DND-41 (cell line): ENCODE data around the gene HEXIM1.

Experiments
- ATAC-seq: fragments of 200-7000 bp; cut with Tn5 transposase; 3 replicates; pipeline ENCODE4 v1.9.1; 2021; ENCODE audit warnings: low read depth; ENCODE audit not compliant: insufficient read depth
- DNase-seq: peaks from one replicate; pipeline ENCODE4 v3.0.0-alpha.2; 2020
- H2AFZ ChIP-seq: 2 replicates; pipeline ENCODE4 v1.6.0; 2012; ENCODE audit warnings: low read depth, low read length
- H3K27ac ChIP-seq: 2 replicates; pipeline ENCODE4 v1.5.1; 2012; ENCODE audit warnings: low read length, inconsistent platforms
- H3K27me3 ChIP-seq: fragments of 200-600 bp; sonication (generic); 2 replicates; pipeline ENCODE4 v1.6.0; 2012; ENCODE audit warnings: low read length, mild to moderate bottlenecking, inconsistent platforms; ENCODE audit not compliant: insufficient read depth, poor library complexity
- H3K36me3 ChIP-seq: 2 replicates; pipeline ENCODE4 v1.5.1; 2012; ENCODE audit warnings: low read length, inconsistent platforms; ENCODE audit not compliant: insufficient read depth
- H3K4me1 ChIP-seq: 2 replicates; pipeline ENCODE4 v1.5.1; 2012; ENCODE audit warnings: mild to moderate bottlenecking, low read length; ENCODE audit not compliant: insufficient read depth
- H3K4me2 ChIP-seq: 2 replicates; pipeline ENCODE4 v1.6.0; 2012; ENCODE audit warnings: mild to moderate bottlenecking, moderate library complexity, low read length, inconsistent platforms; ENCODE audit not compliant: insufficient read depth
- H3K4me3 ChIP-seq, 2 experiments: fragments of 200-600 bp in 1 of 2; shearing (Covaris generic) in 1 of 2; 2 replicates each; pipeline ENCODE4 v1.5.1; 2012 to 2016; ENCODE audit warnings: inconsistent platforms in 2 of 2, low read length in 2 of 2, mild to moderate bottlenecking in 2 of 2, low read depth in 1 of 2, moderate library complexity in 1 of 2
- H3K79me2 ChIP-seq: 2 replicates; pipeline ENCODE4 v1.6.0; 2012; ENCODE audit warnings: low read length, inconsistent platforms; ENCODE audit not compliant: insufficient read depth
- H3K9ac ChIP-seq: 2 replicates; pipeline ENCODE4 v1.6.0; 2012; ENCODE audit warnings: low read depth, mild to moderate bottlenecking, inconsistent platforms, low read length, moderate library complexity
- H3K9me3 ChIP-seq: 2 replicates; pipeline ENCODE4 v1.5.1; 2012; ENCODE audit warnings: low read length, moderate library complexity, mild to moderate bottlenecking, inconsistent platforms; ENCODE audit not compliant: insufficient read depth, severe bottlenecking
- H4K20me1 ChIP-seq: 2 replicates; pipeline ENCODE4 v1.6.0; 2012; ENCODE audit warnings: low read length; ENCODE audit not compliant: insufficient read depth
- CTCF ChIP-seq: IDR thresholded peaks from 2 replicates; pipeline ENCODE4 v1.5.1; 2012; ENCODE audit warnings: borderline replicate concordance, low read length, moderate library complexity, mild to moderate bottlenecking; ENCODE audit not compliant: poor library complexity, severe bottlenecking; ENCODE audit errors: extremely low read depth
- EZH2 ChIP-seq: IDR thresholded peaks from 3 replicates; pipeline ENCODE4 v1.6.1; 2012; ENCODE audit warnings: borderline replicate concordance, low read depth, mild to moderate bottlenecking, moderate library complexity, low read length, inconsistent platforms; ENCODE audit not compliant: severe bottlenecking

Gene HEXIM1

GRCh38 chr17:45114117-45114932, 34.0 kb upstream of the HEXIM1 start:
- Histone ChIP-seq H3K9ac (no peak overlapping the region), H3K4me3 (no peak overlapping the region), H3K4me2 (no peak overlapping the region), H3K4me1 (no peaks in the 10 kb centered on the region), H2AFZ (no peak overlapping the region), H4K20me1 (peaks cover 2% of the 10 kb centered on the region; the same call in 1 of the 2 replicates), H3K27me3 (no peaks in the 10 kb centered on the region), H3K27ac (no peak overlapping the region), H3K9me3 (no peaks in the 10 kb centered on the region), H3K79me2 (no peaks in the 10 kb centered on the region), H3K36me3 (no peaks in the 10 kb centered on the region)
- no peak for ATAC-seq
- DNase-seq: no peak
- TF ChIP-seq CTCF (no peak), EZH2 (no peak)

GRCh38 chr17:45115015-45115625, 33.2 kb upstream of the HEXIM1 start:
- no peaks in the 10 kb centered on the region for H3K79me2 ChIP-seq
- H3K9me3 ChIP-seq: no peaks in the 10 kb centered on the region
- H3K27me3 ChIP-seq: no peaks in the 10 kb centered on the region
- no peak for TF ChIP-seq CTCF
- no peak for TF ChIP-seq EZH2
- H3K4me1 ChIP-seq: no peaks in the 10 kb centered on the region
- ATAC-seq: no peak
- H3K27ac ChIP-seq: no peak overlapping the region
- no peak overlapping the region for H3K4me3 ChIP-seq
- H3K36me3 ChIP-seq: no peaks in the 10 kb centered on the region
- no peak overlapping the region for H3K9ac ChIP-seq
- no peak for DNase-seq
- no peaks in the 10 kb centered on the region; the same call in 1 of the 2 replicates for H4K20me1 ChIP-seq
- no peak overlapping the region for H2AFZ ChIP-seq
- H3K4me2 ChIP-seq: no peak overlapping the region

GRCh38 chr17:45115871-45116270, 32.4 kb upstream of the HEXIM1 start:
- DNase-seq: no peak
- Histone ChIP-seq H3K27me3 (no peaks in the 10 kb centered on the region), H3K4me3 (no peak overlapping the region), H3K9me3 (no peaks in the 10 kb centered on the region), H3K9ac (no peak overlapping the region), H2AFZ (no peak overlapping the region), H3K4me2 (no peak overlapping the region), H4K20me1 (no peaks in the 10 kb centered on the region; the same call in 1 of the 2 replicates), H3K27ac (no peak overlapping the region), H3K79me2 (no peaks in the 10 kb centered on the region), H3K36me3 (no peaks in the 10 kb centered on the region), H3K4me1 (no peaks in the 10 kb centered on the region)
- TF ChIP-seq EZH2: no peak
- TF ChIP-seq CTCF: no peak
- ATAC-seq: no peak
